Measurements from ENCODE around the gene BARX2. TPM values are rescaled to one million over a fixed set of nuclear protein-coding genes. Genes with fewer than 3 reads are reported as not detected.

Gene BARX2
- total RNA-seq, 1 donor from 2014 or later = 62.1 TPM

DNA sequence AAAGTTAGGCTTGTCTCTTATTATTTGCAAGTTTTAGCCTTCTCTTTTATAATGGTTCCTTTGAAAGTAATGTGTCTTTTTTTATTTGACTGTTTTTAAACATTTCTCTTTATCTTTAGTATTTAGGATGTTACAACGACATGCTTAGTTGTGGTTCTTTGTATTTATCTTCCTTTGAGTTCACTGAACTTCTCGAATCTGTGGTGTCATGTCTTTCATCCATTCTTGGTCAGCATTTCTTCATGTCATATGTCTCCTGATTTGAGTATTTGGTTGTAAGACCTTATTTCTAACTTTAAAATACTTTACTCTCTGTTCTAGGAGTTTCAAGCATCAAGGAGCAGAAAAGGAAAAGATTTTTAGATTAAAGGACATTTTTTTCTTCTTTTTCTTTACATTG is 15.9 kb upstream of the BARX2 start:
- peaks cover 9% of the 10 kb centered on the region for H3K9me3 Mint-ChIP-seq
- H3K4me3 Mint-ChIP-seq = no peak overlapping the region
- H3K4me1 Mint-ChIP-seq (ENCODE audit: unreplicated experiment) = no peaks in the 10 kb centered on the region
- TF ChIP-seq, protein P1, sequence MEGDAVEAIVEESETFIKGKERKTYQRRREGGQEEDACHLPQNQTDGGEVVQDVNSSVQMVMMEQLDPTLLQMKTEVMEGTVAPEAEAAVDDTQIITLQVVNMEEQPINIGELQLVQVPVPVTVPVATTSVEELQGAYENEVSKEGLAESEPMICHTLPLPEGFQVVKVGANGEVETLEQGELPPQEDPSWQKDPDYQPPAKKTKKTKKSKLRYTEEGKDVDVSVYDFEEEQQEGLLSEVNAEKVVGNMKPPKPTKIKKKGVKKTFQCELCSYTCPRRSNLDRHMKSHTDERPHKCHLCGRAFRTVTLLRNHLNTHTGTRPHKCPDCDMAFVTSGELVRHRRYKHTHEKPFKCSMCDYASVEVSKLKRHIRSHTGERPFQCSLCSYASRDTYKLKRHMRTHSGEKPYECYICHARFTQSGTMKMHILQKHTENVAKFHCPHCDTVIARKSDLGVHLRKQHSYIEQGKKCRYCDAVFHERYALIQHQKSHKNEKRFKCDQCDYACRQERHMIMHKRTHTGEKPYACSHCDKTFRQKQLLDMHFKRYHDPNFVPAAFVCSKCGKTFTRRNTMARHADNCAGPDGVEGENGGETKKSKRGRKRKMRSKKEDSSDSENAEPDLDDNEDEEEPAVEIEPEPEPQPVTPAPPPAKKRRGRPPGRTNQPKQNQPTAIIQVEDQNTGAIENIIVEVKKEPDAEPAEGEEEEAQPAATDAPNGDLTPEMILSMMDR (conservative IDR thresholded peaks at IDR 0.05) = no peak
- no peak overlapping the region for H3K27ac Mint-ChIP-seq
- H3K27me3 Mint-ChIP-seq = peaks cover 13% of the 10 kb centered on the region
- H3K36me3 Mint-ChIP-seq = no peaks in the 10 kb centered on the region
- no peak for DNase-seq (ENCODE audit: extremely low spot score, unreplicated experiment)

DNA sequence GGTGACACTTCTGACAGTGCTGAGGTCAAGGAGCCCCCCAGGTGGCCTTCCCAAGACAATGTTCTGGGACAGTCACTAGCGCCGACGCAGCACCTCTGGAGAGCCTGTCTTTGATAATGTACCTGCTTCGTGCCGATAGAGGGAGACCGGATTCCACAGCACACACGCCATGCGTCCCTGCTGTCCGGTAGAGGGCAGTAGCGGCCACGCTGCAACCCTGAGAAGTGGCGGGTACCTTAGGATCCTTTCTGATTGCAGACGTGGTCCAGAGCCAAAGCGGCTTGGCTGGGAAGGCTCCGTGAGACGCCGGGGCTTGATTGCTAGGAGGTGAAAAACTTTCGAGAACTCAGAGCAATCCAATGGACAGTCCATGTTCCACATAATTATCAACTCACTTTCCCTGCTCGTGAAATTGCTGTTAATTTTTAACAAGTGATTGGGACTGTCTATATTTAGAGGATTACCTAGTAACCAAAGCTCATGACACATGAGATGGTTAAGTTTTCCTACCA is 11.4 kb upstream of the BARX2 start:
- Mint-ChIP-seq H3K27me3 (peaks cover 39% of the 10 kb centered on the region), H3K4me1 (ENCODE audit: unreplicated experiment) (peaks cover 6% of the 10 kb centered on the region), H3K36me3 (no peaks in the 10 kb centered on the region), H3K27ac (no peak overlapping the region), H3K4me3 (no peak overlapping the region), H3K9me3 (peaks cover 8% of the 10 kb centered on the region)
- TF ChIP-seq, protein P1 (conservative IDR thresholded peaks at IDR 0.05) = peak; percentile 100
- DNase-seq (ENCODE audit: extremely low spot score, unreplicated experiment) = peak; percentile 91

DNA sequence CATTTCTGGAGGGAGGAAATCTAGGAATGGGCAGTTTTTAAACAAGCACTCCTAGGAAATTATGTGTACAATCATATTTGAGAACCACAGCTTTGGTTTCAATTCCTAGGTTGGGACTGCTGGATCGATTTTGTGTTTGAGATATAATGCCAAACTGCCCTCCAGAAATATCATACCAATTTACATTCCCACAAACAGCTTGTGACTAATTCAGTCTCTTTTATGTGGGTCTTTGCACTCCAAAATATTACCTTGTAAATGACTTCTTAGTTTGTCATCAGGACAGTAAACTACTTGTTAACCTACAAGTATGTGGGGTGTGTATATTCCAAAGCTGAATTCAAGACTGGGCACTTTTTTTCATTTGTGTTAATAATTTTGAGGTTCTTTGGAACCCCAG is 9.8 kb upstream of the BARX2 start:
- peaks cover 48% of the 10 kb centered on the region for H3K27me3 Mint-ChIP-seq
- peaks cover 14% of the 10 kb centered on the region for H3K4me1 Mint-ChIP-seq (ENCODE audit: unreplicated experiment)
- DNase-seq (ENCODE audit: extremely low spot score, unreplicated experiment) = no peak
- H3K36me3 Mint-ChIP-seq = no peaks in the 10 kb centered on the region
- H3K4me3 Mint-ChIP-seq = no peak overlapping the region
- H3K27ac Mint-ChIP-seq = peak overlapping the region; percentile 2
- H3K9me3 Mint-ChIP-seq = no peaks in the 10 kb centered on the region
- TF ChIP-seq, protein P1 (conservative IDR thresholded peaks at IDR 0.05) = no peak

DNA sequence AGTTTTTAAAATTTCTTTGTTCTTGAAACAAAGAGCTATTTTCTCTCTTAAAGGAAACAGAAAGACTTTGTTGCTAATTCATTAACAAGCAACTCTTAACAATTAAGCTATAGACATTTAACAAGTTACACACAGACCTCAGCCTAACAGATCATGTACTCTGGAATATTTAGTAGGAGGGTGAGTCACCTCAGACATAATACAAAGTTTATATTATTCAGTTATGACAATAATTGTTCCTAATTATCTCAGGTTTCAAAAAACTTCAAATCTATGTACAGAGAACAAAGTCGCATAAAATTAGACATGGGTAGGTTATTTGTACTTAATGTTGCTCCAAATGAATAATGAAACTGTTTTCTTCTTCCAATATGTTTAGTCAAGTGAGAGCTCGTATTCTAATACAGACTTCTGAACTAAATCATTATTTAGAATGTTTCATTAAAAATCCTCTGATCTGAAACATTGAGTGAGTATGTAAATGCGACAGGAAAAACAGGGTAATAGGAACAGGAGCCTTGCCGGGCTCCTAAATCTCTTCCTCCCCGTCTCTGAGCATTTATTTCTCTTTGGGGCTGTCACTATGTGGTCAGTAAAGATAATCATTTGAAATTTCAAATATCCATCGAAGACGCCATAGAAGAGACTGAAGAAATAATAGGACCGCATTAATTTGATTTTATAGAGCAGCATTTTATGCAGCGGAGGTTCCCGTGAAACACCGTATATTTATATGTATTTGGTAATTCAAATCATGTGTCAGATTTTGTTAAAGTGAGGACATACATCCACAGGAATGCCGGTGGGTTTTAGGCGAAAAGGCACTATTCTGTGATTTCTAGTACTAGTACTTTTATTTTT is 8.7 kb upstream of the BARX2 start:
- Mint-ChIP-seq H3K4me1 (ENCODE audit: unreplicated experiment) (peaks cover 14% of the 10 kb centered on the region), H3K27ac (no peak overlapping the region), H3K36me3 (no peaks in the 10 kb centered on the region), H3K9me3 (no peaks in the 10 kb centered on the region), H3K4me3 (no peak overlapping the region), H3K27me3 (peaks cover 59% of the 10 kb centered on the region)
- no peak for DNase-seq (ENCODE audit: extremely low spot score, unreplicated experiment)
- TF ChIP-seq, protein P1 (conservative IDR thresholded peaks at IDR 0.05) = no peak

DNA sequence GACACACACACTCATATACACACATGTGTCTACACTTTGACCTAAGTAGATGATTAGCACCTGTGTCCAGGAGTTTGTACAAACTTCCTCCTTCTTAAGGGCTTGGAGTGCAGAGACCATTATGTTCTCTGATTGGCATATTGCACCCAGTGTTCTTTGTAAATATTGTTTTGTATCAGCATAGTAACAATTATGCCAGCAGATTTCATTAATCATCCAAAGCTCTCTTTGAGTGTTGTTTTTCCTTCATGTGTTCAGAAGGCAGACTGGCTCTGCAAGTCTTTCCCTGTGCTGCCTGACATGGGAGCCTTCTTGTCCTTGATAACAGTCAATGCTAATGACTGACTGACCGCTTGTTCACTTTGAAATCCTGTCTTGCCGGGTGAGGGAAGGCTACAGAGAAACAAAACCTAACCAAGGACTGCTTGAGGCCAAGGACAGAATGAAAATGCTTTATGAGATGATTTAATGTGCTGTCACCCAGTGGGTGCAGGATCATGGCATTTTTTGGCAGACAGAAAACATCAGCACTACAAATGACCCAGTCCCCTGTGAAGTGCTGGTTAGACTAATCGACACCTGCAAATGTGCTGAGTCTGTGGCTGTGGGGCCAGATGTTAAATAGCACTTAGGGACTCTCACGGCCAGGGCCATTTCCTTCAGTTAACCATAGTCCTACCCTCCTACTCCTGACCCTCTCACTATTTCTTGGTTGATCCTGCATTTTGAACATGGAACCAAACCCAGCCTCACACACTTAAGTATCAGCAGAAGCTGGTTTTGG is 6.6 kb upstream of the BARX2 start:
- no peaks in the 10 kb centered on the region for H3K36me3 Mint-ChIP-seq
- peak overlapping the region; percentile 49 for H3K4me3 Mint-ChIP-seq
- H3K4me1 Mint-ChIP-seq (ENCODE audit: unreplicated experiment) = peaks cover 14% of the 10 kb centered on the region
- no peak for DNase-seq (ENCODE audit: extremely low spot score, unreplicated experiment)
- TF ChIP-seq, protein P1 (conservative IDR thresholded peaks at IDR 0.05) = no peak
- peak overlapping the region; percentile 83 for H3K27ac Mint-ChIP-seq
- peaks cover 77% of the 10 kb centered on the region for H3K27me3 Mint-ChIP-seq
- no peaks in the 10 kb centered on the region for H3K9me3 Mint-ChIP-seq
